ENCODE measurements around the gene DIO3.

The DIO3 gene

DNA sequence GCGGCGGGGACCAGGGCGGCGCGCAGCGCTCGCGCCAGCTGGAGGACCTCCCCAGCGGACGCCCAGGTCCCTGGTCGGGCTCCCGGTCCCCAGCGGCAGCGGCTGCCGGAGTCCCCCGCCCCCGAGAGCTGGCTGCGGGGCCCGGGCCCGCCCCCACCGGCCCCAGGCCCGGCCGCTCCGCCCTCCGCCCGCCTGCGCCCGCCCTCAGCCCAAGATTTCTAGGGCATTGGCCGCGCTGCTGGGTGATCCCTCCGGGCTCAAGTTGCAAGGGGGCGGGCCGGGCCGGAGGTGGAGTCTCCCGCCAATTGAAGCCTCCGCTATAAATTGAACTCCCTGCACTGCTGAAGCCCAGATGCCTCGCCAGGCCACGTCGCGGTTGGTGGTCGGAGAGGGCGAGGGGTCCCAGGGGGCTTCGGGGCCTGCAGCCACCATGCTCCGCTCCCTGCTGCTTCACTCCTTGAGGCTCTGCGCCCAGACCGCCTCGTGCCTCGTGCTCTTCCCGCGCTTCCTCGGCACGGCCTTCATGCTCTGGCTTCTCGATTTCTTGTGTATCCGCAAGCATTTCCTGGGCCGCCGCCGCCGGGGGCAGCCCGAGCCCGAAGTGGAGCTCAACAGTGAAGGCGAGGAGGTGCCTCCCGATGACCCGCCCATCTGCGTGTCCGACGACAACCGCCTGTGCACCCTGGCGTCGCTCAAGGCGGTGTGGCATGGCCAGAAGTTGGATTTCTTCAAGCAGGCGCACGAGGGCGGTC is at the start of gene DIO3:
Gene DIO3 (plus strand): TSS at position 351 of the 752 bp plus-strand sequence.
- peak; percentile 71 for DNase-seq

DNA sequence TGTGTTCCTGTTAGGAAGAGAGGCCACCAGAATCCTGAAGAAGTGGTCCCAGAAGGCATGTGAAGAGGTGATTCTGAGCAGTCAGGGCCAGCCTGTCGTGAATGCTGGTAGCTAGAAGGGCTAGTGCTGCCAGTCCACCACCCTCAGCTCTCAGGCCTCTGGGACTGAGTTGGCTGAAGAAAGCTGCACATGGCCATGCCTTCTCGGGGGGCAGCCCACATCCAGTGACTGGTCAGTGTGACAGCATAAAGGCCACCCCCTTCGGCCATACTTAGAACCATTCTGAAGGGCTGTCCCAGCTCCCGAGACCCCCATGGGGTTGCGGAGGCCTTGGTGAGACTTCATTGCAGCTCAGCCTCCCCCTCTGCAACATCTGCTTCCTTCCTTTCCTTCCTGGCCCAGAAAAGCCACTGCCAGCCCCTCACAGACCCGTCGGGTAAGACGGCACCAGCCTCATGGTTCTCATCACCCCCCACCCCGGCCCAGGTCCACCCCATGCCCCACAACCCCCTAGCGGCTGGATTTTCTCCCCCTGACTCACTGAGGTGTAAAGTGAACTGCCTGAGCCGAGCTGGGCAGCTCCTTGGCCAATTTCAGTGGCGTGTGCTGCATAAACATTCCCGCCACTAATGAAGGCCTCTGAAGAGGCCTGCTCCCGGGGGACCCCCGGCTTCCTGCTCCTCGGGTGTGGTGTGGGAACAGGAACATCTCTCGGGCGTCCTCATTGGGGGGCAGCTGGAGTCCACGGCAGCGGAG is 49.5 kb upstream of the DIO3 start:
- no peak for DNase-seq

- DNase-seq = no peak
These were observed 49.0 kb upstream of the DIO3 start for GRCh38 chr14:101512376-101512695.

DNA sequence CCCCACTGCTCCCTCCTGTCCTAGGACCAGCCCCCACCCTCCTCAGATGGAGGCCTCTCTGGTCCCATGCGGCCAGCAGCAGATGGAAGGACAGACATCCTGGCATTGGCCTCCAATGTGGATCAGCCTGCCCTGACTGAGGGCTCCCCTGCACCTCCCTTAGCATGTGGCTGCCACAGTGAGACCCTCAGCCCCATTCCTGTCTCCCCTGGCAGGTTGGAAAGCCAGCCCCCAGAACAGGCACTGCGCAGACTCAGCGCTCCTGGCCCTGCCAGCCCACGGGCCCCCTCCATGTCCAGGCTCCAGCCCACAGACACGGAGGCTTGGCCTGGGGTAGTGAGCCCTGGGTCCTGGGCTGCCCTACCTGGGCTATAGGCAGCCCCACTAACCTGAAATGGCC is 47.2 kb upstream of the DIO3 start:
- DNase-seq = no peak

DNA sequence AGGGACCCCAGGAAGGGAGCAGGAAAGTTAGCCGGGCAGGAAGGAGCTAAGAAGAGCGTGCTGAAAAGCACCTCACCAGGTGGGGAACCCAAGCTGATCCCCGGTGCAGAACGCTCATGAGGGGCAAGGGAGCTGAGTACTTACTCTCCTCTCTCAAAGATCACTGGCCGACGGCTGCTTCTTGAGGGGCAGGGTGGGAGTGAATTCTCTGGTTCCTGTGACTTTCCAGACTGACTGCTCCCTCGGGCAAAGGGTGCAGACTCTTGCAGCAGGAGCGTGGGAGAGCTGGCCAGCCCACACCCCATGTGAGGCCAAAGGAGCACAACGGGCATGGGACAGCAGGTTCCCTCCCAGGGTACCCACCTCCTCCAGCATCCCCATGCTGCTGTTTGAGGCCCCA is 44.9 kb upstream of the DIO3 start:
- no peak for DNase-seq

DNA sequence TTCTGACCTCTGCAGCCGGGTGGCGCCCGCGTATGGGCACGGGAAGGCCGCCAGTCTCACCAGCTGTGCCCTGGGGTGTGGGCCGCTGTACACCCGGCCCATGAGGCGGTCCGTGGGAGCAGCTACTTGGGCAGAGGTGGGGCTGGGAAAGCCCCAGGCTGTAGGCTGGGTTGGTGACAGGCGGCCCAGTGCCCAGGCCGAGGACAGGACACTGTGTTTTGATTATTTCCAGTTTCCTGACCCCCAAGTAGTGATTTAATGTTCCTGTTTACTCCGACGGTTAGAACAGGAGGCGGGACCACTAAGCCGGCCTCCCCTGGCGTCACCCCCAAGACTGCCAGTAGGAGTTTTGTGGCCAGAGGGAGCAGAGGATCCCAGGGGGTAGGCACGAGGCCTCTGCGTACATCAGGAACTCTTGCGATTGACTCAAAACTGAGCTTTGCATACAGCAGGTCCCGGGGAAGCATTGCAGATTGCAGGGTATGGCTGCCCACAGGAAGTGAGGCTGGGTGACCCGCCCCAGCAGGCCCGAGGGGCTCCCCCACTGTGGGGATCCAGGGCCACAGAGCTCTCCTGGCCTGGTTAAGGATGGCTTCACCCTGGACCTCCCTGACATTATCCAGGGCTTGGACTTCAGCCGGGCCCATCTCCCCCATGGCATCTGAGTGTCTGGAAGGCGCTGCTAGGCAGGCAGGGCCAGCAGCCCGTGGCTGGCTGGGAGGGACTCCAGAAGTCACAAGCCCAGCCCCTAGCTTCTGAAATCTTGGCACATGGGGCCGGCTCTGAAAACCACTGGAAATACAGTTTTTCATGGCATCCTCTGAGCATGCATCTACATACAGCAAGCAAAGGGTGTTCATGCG is 42.5 kb upstream of the DIO3 start:
- no peak for DNase-seq

DNA sequence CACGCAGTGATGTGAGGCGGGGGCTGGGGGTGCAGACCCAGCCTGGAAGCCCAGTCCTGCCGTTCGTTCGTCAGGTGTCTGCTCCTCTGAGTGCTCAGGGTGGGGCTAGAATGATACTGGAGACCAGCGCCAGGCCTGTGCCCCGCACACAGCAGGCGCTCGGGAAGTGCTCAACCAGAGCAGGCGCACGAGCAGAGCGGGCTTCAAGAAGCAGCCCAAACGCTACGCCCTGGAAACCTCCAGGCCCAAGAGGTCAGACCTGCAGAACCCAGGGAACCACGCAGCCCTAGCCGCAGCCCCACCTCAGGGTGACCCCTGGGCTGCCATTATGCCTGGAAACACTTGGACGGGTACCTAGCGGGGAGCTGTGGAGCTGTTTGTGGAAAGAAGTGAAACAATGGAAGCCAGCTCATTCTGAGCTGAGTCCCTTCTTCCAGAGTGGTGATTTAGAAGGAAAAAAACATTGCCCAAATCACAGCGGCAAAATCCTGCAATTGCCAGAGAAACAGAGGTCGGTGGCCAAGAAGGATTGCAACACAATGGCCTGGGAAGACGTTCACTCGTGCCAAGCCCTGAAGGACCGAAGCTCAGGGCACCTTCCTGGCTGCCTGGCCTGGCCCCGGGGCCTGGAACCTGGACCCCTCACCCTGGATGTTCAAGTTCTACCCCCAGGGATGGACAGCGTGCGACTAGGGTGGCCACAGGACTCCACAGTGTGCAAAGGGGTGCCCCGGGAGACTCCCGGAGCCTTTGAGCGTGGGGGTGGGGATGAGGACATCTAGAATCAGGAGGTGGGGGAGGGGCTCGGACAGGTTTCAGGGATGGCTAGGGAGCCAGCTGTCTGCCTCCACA is 40.4 kb upstream of the DIO3 start:
- no peak for DNase-seq

DNA sequence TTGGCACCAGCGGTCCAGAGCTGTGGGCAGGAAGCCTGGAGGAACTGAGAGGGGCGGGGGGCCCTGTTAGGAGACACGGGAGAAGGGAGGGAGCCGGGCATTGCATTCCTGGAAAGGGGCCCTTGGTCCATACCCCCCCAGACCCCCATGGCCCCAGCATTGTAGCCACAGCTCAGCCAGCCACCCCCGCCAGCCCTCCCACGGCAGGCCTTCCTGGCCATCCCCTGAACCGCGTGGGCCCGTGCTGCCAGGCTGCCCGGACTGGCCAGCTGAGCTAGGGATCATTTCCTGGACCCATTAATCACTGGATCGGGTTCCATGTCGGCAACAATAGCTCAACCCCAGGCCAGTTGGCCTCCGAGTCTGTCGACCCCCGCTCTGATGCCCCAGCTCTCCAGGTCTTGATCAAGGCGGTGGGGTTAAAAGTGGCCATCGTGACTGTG is 39.8 kb upstream of the DIO3 start:
- DNase-seq = no peak

- no peak for DNase-seq
These were observed 39.3 kb upstream of the DIO3 start for GRCh38 chr14:101521978-101522377.

DNA sequence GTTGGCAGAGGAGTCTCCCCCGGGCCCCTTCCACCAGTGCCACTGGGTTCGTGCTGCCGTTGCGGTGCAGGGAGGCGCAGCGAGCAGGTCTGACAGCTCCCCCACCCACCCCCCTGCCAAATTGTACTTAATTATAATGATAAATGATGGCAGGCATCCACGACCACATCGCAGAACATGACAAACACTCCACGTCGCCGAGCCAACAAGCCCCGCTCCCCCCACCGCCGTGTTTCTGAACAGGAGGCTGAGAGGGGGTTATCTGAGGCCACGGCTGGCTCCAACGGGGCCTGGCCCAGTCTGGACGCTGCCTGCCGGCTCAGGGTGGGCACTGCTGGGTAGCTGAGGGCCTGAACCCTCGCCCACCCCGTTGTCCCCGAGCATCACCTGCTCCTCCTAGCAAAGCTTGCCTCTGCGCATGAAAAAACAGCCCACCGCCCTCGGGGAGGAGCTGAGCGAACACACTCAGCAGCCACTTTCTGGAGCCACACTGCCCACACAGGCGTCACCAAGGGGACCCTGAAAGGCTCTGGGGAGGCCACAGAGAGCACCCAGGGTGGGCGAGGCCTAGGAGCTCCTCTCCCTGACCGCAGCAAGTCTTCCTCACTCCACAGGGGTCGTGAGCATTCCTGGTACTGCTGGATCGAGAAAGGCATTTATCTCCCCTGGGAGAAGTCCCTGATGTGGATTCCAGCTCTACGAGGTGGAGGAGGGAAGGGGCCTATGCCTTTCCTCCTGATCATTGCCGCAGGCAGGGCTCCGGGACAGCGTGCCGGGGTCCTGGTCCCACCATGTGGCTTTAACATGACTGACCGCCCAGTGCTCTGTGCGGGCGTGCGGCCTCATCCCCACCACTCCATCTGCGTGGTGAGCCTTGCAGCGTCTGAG is 35.4 kb upstream of the DIO3 start:
- no peak for DNase-seq

DNA sequence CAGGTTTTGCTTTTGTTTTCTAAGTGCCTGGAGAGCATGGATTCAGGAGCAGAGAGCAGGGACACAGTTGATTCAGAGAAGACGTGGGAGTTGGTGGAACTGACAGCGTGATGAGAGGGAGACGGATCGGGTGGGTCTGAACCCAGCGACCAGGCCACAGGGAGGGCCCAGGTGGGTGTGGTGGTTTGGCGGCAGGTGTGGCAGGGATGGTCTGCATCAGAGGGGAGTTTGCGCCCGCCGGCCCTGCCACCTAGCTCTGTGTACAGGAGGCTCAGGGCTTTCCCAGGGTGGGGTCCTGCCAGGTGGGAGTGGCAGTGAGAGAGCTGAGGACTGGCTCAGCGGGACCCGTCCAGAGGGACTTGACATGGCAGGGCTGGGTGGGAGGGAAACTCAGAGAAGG is 33.3 kb upstream of the DIO3 start:
- DNase-seq = no peak

- no peak for DNase-seq
These were observed 32.2 kb upstream of the DIO3 start for GRCh38 chr14:101529079-101529478.

- no peak for DNase-seq
These were observed 27.1 kb upstream of the DIO3 start for GRCh38 chr14:101534198-101534597.

- no peak for DNase-seq
These were observed 26.1 kb upstream of the DIO3 start for GRCh38 chr14:101535232-101535631.

DNA sequence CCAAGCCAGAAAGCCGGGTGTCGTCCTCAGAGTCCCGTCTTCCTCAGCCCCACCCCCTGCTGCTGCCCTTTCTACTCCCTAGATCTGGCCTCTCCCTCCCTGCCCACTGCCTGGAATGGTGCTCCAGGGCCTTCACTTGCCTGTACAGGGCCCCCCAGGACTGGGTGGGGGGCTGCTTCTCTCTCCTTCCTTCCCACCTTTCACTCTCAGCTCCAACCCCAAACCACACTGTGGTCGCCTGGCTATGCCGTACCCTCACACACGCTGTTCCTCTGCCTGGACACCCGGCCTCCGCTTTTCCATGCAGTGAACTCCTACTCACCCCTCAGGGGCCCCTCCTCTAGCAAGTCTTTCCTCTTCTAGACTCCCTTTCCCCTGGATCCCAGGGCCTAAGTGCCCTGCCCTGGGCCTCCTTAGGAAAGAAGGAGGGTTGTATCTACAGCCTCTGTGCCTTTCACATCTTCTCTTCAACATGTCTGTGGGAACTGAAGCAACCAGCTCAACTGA is 25.5 kb upstream of the DIO3 start:
- DNase-seq = no peak

- DNase-seq = no peak
These were observed 24.0 kb upstream of the DIO3 start for GRCh38 chr14:101537286-101537685.

DNA sequence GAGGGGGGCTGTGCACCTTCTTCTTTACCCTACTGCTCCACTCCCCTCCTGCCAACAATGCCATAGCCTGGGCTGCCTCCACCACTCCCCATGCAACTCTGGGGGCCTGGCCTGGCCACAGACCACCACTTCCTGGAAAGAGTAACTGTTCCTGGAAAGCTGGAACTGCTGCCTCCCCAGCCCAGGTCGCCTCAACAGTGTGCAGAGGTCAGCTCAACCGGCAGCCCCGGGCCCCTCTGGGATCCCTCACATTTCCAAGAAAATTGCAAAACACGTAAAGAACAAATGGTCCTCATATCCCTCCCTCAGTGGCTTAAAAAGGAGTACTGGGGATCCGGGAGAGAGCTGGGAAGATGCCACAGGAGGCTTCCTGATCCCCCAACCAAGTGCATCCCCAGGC is 22.4 kb upstream of the DIO3 start:
- DNase-seq = no peak

DNA sequence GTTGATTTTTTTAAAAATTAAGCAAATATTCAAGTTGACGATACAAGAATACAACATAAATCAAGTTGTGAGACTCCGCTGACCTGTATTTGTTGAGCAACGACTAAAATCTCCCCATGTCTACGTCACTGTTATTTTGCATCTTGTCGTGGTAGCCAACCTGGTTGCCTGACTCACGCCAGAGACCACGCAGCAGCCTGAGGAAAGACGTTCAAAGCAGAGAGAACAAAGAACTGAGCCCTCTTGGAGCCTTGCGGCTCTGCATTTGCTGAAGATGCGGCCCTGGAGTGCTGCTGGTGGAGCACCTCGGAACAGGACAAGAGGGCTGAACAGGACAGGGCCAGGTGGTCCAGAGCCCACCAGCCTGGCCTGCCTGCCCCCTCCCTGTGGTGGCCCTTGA is 21.4 kb upstream of the DIO3 start:
- no peak for DNase-seq

DNA sequence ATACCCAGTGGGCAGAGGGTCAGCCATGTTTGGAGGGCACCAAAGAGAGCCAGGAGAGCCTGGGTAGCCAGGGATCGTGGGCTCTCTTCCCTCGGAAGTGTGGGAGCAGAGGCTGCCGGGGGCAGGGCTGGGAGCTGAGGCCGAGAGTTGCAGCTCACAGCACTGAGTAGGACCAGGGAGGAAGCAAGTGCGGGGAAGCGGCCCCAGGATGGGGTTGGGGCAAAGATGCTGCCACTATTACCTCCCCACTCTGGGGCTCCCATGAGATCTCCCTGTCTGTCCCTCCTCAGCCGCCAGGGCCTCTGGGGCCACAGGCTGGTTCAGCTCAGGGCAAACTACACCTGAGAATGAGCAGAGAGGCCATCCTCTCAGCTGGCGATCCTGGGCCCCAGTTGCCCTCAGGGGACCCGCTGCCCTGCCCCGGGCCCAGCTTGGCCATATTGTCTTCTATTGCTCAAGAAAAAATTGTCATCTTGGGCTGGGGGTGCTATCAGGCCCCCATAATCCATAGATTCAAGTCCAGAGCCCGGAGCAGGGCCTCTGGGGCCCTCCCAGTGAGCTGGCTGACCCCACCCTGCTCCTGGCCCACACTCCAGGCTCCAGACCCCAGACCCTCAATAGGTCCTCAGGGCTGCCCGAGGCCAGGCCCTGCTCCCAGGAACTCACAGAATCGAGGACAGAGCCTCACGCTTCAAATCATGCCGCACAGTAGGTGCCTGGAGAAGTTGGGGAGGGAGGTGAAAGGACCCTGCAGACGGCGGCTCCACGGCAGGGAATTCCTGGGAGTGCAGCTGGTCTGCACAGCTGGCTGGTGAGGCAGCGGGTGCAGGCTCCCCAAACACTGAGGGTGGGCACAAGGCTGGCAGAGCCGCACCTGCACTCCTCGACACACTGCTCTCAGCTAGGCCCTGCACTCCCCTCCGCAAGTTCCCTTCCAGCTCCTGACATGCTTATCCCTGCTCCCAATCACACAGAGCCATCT is 20.5 kb upstream of the DIO3 start:
- DNase-seq = no peak

DNA sequence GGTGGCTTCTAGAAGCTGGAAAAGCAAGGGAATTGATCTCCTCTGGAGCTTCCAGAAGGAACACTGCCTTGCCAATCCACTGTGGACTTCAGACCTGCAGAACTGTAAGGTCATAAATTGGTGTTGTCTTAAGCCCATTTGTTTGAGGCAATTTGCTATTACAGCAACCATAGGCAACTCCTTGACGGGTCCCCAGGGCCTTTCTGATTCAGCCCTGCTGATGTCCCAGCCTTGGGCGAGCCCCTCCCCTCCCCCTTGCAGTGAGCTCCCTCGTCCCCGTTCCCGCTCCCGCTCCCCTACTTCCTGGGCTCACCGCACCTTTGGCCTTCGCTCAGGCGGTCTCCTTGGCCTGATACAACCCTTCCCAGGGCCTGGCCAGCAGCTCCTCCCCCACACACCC is 18.9 kb upstream of the DIO3 start:
- DNase-seq = no peak
